HCT116 (cell line): ENCODE data around the gene KSR2. TPM values are rescaled to one million over a fixed set of nuclear protein-coding genes. Genes with fewer than 3 reads are reported as not detected.

ENCODE experiments used
- ATAC-seq: fragments of 200-7000 bp; cut with Tn5 transposase; 2 replicates; pipeline ENCODE4 v1.9.1; 2020; ENCODE audit warnings: mild to moderate bottlenecking, moderate library complexity
- BruUV-seq: library from RNA; stranded (reverse); fragments of 400-500 nt; replicated peaks from 2 replicates; lab custom pipeline; 2021; lab: Mats Ljungman, UMichigan
- CTCF ChIA-PET: fragments of 300-600 bp; sonication (Branson Sonifier 250); formaldehyde crosslinking; loops from one replicate; lab custom pipeline; 2021; ENCODE audit warnings: antibody characterized with exemption; lab: Charles Lee
- POLR2A ChIA-PET: fragments of 300-600, 350-600 bp; sonication (Branson Sonifier 250); formaldehyde crosslinking; loops from one replicate; lab custom pipeline; 2021; ENCODE audit warnings: antibody characterized with exemption; lab: Charles Lee
- RAD21 ChIA-PET, 2 experiments: fragments of 300-600 bp; sonication (Branson Sonifier 250); formaldehyde crosslinking; loops; one replicate each; lab custom pipeline; 2023; ENCODE audit warnings: low total read pairs in 2 of 2; ENCODE audit not compliant: uncharacterized antibody in 2 of 2, unreplicated experiment in 2 of 2, low non-redundant PET in 1 of 2; lab: Charles Lee
- DNase-seq: peaks from one replicate; pipeline ENCODE4 v3.0.0-alpha.2; 2010; ENCODE audit warnings: low read depth, low spot score
- H2AFZ ChIP-seq: fragments of 200-600 bp; shearing (Covaris generic), sonication (generic); 2 replicates; pipeline ENCODE4 v1.6.1; 2017; ENCODE audit warnings: low read depth, mixed run types, mixed read lengths, antibody characterized with exemption, low read length; ENCODE audit not compliant: poor library complexity, severe bottlenecking
- H3K27ac ChIP-seq: 2 replicates; pipeline ENCODE4 v1.5.1; 2012; ENCODE audit warnings: low read depth, low read length
- H3K27me3 ChIP-seq: fragments of 200-600 bp; sonication (generic); 2 replicates; pipeline ENCODE4 v1.6.1; 2016; ENCODE audit warnings: mixed run types, low read length, mixed read lengths; ENCODE audit not compliant: insufficient read depth
- H3K36me3 ChIP-seq, 2 experiments: fragments of 200-500 bp in 1 of 2; fragments of 200-600 bp in 1 of 2; sonication (Bioruptor generic) in 1 of 2; sonication (generic) in 1 of 2; 2 replicates each; pipeline versions ENCODE4 v1.5.1 to v1.6.1; 2014 to 2016; ENCODE audit warnings: low read length in 2 of 2, inconsistent platforms in 1 of 2, mixed read lengths in 1 of 2, mixed run types in 1 of 2; ENCODE audit not compliant: insufficient read depth in 2 of 2, control insufficient read depth in 1 of 2
- H3K4me1 ChIP-seq, 2 experiments: fragments of 200-600 bp in 1 of 2; sonication (generic) in 1 of 2; 2 replicates each; pipeline versions ENCODE4 v1.5.1 to v1.6.1; 2012 to 2017; ENCODE audit warnings: low read length in 2 of 2, inconsistent platforms in 1 of 2, mild to moderate bottlenecking in 1 of 2, mixed read lengths in 1 of 2, mixed run types in 1 of 2, moderate library complexity in 1 of 2; ENCODE audit not compliant: insufficient read depth in 2 of 2, control insufficient read depth in 1 of 2
- H3K4me2 ChIP-seq: fragments of 200-600 bp; sonication (generic); 2 replicates; pipeline ENCODE4 v1.6.1; 2017; ENCODE audit warnings: mixed run types, low read length, mixed read lengths
- H3K4me3 ChIP-seq, 2 experiments: fragments of 200-600 bp in 1 of 2; sonication (generic) in 1 of 2; replicated peaks in 1 of 2; 2 replicates each; pipeline ENCODE4 v1.5.1; 2011 to 2016; ENCODE audit warnings: low read length in 2 of 2, control low read depth in 1 of 2, low read depth in 1 of 2, mild to moderate bottlenecking in 1 of 2, mixed read lengths in 1 of 2, mixed run types in 1 of 2
- H3K79me2 ChIP-seq: fragments of 200-600 bp; sonication (generic); 2 replicates; pipeline ENCODE4 v1.6.1; 2017; ENCODE audit warnings: mild to moderate bottlenecking, mixed run types, low read length, moderate library complexity, mixed read lengths; ENCODE audit not compliant: insufficient read depth
- H3K9ac ChIP-seq: fragments of 200-600 bp; sonication (generic); 2 replicates; pipeline ENCODE4 v1.6.1; 2016; ENCODE audit warnings: low read length, mixed read lengths
- H3K9me2 ChIP-seq: fragments of 200-600 bp; sonication (generic), shearing (Covaris generic); 2 replicates; pipeline ENCODE4 v1.6.1; 2017; ENCODE audit warnings: mixed run types, mild to moderate bottlenecking, moderate library complexity; ENCODE audit not compliant: insufficient read depth
- H3K9me3 ChIP-seq, 2 experiments: fragments of 200-500 bp in 1 of 2; fragments of 200-600 bp in 1 of 2; sonication (Bioruptor generic) in 1 of 2; sonication (generic) in 1 of 2; 2 replicates each; pipeline ENCODE4 v1.6.1; 2014 to 2017; ENCODE audit warnings: low read length in 2 of 2, mixed read lengths in 2 of 2, inconsistent platforms in 1 of 2, low read depth in 1 of 2, mild to moderate bottlenecking in 1 of 2, mixed run types in 1 of 2, moderate library complexity in 1 of 2; ENCODE audit not compliant: control insufficient read depth in 1 of 2, insufficient read depth in 1 of 2
- H4K20me1 ChIP-seq: fragments of 200-600 bp; sonication (generic), shearing (Covaris generic); 2 replicates; pipeline ENCODE4 v1.6.1; 2017; ENCODE audit warnings: mixed run types, mild to moderate bottlenecking, moderate library complexity; ENCODE audit not compliant: insufficient read depth
- CBX3 ChIP-seq: IDR thresholded peaks from 2 replicates; pipeline ENCODE4 v1.6.1; 2012; ENCODE audit warnings: low read depth
- CTCF ChIP-seq, 3 experiments: fragments of 200-600 bp in 1 of 3; sonication (generic) in 1 of 3; IDR thresholded peaks in 2 of 3; conservative IDR thresholded peaks in 1 of 3; 2 replicates each; pipeline ENCODE4 v1.5.1; 2012 to 2017; ENCODE audit warnings: low read depth in 2 of 3, low read length in 2 of 3, antibody characterized with exemption in 1 of 3, borderline replicate concordance in 1 of 3, control low read depth in 1 of 3, mild to moderate bottlenecking in 1 of 3, mixed read lengths in 1 of 3, mixed run types in 1 of 3, moderate library complexity in 1 of 3; ENCODE audit not compliant: insufficient read depth in 1 of 3
- FOSL1 ChIP-seq: IDR thresholded peaks from 2 replicates; pipeline ENCODE4 v1.6.1; 2012; ENCODE audit warnings: low read depth
- JUND ChIP-seq: IDR thresholded peaks from 2 replicates; pipeline ENCODE4 v1.6.1; 2012
- POLR2A ChIP-seq: IDR thresholded peaks from 2 replicates; pipeline ENCODE4 v1.7.0; 2011; ENCODE audit warnings: borderline replicate concordance; ENCODE audit not compliant: insufficient read depth, insufficient read length; ENCODE audit errors: extremely low read depth
- RAD21 ChIP-seq: IDR thresholded peaks from 2 replicates; pipeline ENCODE4 v1.6.1; 2012; ENCODE audit warnings: low read depth, mild to moderate bottlenecking
- SIN3A ChIP-seq: IDR thresholded peaks from 2 replicates; pipeline ENCODE4 v1.6.1; 2012; ENCODE audit warnings: low read depth
- YY1 ChIP-seq: IDR thresholded peaks from 2 replicates; pipeline ENCODE4 v1.6.1; 2011; ENCODE audit warnings: low read length, low read depth, moderate library complexity, mild to moderate bottlenecking; ENCODE audit not compliant: insufficient replicate concordance; ENCODE audit errors: extremely low read depth
- intact Hi-C: fragments of 100-400 bp; cut with micrococcal nuclease; formaldehyde crosslinking; loops from 2 replicates; pipeline ENCODE4 v1.10.0; 2022
- total RNA-seq: library from RNA; stranded (reverse); gene quantifications from one replicate; pipeline ENCODE4 v1.2.1, GENCODE V29; 2021; ENCODE audit not compliant: unreplicated experiment

The KSR2 gene
- total RNA-seq, 1 experiment from 2014 or later: 10.1 TPM

- intact Hi-C loops: no loop called here
- TF ChIP-seq JUND: peak; percentile 6; the same call in 1 of the 2 replicates
- 0 out of 2 replicates have a peak, but pooled peaks have one; percentile 11 for TF ChIP-seq CBX3
- TF ChIP-seq FOSL1: peak; percentile 51
- TF ChIP-seq POLR2A: no peak
- TF ChIP-seq YY1: no peak
- TF ChIP-seq, all 23 proteins: peak for 3
- ATAC-seq (peak; percentile 82), DNase-seq (peak; percentile 29)
- H3K4me2 ChIP-seq: peak overlapping the region; percentile 42
- ChIA-PET RAD21 (no interaction called here), POLR2A (no interaction called here), CTCF (interaction anchor here (0.9 kb wide), 1 partner anchor 296 kb away, joined by 3 read pairs; no protein-coding TSS in a partner anchor)
- no peaks in the 10 kb centered on the region for H3K79me2 ChIP-seq
- no peaks in the 10 kb centered on the region for H3K27me3 ChIP-seq
- H4K20me1 ChIP-seq: no peaks in the 10 kb centered on the region
- H2AFZ ChIP-seq: no peak overlapping the region
- H3K4me1 ChIP-seq: peaks cover 0 to 18% of the 10 kb centered on the region in 2 experiments; a peak in 2 of 4 replicates
- no peaks in the 10 kb centered on the region for H3K9me3 ChIP-seq
- no peaks in the 10 kb centered on the region for H3K9me2 ChIP-seq
- no peak overlapping the region for H3K27ac ChIP-seq
- no TSS peak for BruUV-seq
- no peak overlapping the region for H3K4me3 ChIP-seq
- no peak overlapping the region for H3K9ac ChIP-seq
- no peaks in the 10 kb centered on the region for H3K36me3 ChIP-seq
Observed at GRCh38 chr12:117662620-117663395, 306.0 kb downstream of the KSR2 start.

GRCh38 chr12:117662220-117662619 lies 306.6 kb downstream of the KSR2 start:
- H3K4me2 ChIP-seq: peak overlapping the region; percentile 42; the same call in 1 of the 2 replicates
- ChIA-PET CTCF (interaction anchor here (0.9 kb wide), 1 partner anchor 295 kb away, joined by 3 read pairs; no protein-coding TSS in a partner anchor), POLR2A (no interaction called here), RAD21 (no interaction called here)
- H3K79me2 ChIP-seq: no peaks in the 10 kb centered on the region
- intact Hi-C loops: no loop called here
- BruUV-seq: no TSS peak
- H4K20me1 ChIP-seq: no peaks in the 10 kb centered on the region
- H3K9me2 ChIP-seq: no peaks in the 10 kb centered on the region
- H2AFZ ChIP-seq: no peak overlapping the region
- H3K36me3 ChIP-seq: no peaks in the 10 kb centered on the region
- H3K27ac ChIP-seq: no peak overlapping the region
- peaks cover 0 to 18% of the 10 kb centered on the region in 2 experiments; a peak in 2 of 4 replicates for H3K4me1 ChIP-seq
- H3K27me3 ChIP-seq: no peaks in the 10 kb centered on the region
- H3K9me3 ChIP-seq: no peaks in the 10 kb centered on the region
- H3K9ac ChIP-seq: no peak overlapping the region
- TF ChIP-seq FOSL1 (no peak), SIN3A (no peak), RAD21 (no peak), CTCF (IDR thresholded peaks at IDR 0.05 in 2 of 3, conservative IDR thresholded peaks at IDR 0.05 in 1 of 3; ENCODE audit: borderline replicate concordance in 1 of 3, insufficient read depth in 1 of 3, low read depth in 2 of 3, low read length in 2 of 3) (no peak)
- TF ChIP-seq, all 23 proteins: peak for 0
- DNase-seq (no peak), ATAC-seq (no peak)
- no peak overlapping the region for H3K4me3 ChIP-seq
